RWPE2 (cell line): ENCODE measurements around the gene KPNA4.

Source experiments
- ATAC-seq: fragments of 200-7000 bp; cut with Tn5 transposase; 3 replicates; pipeline ENCODE4 v1.9.1; 2021; ENCODE audit warnings: low read depth
- DNase-seq: peaks from one replicate; pipeline ENCODE4 v3.0.0-alpha.2; 2020; ENCODE audit warnings: low spot score
- H3K27ac ChIP-seq: fragments of 450-650 bp; 2 replicates; pipeline ENCODE4 v1.5.1; 2017; ENCODE audit warnings: mild to moderate bottlenecking; ENCODE audit not compliant: poor library complexity, severe bottlenecking
- H3K27me3 ChIP-seq: fragments of 250-450 bp; sonication (Bioruptor Pico); 2 replicates; pipeline ENCODE4 v1.5.1; 2021; ENCODE audit warnings: mild to moderate bottlenecking, moderate library complexity; ENCODE audit not compliant: insufficient read depth, poor library complexity, severe bottlenecking
- H3K36me3 ChIP-seq: fragments of 250-450 bp; sonication (Bioruptor Pico); 2 replicates; pipeline ENCODE4 v1.5.1; 2020; ENCODE audit warnings: low read depth, mild to moderate bottlenecking, moderate library complexity
- H3K4me1 ChIP-seq: fragments of 250-450 bp; sonication (Bioruptor Pico); 2 replicates; pipeline ENCODE4 v1.5.1; 2021; ENCODE audit warnings: mild to moderate bottlenecking, moderate library complexity; ENCODE audit not compliant: insufficient read depth, poor library complexity, severe bottlenecking
- H3K4me3 ChIP-seq: fragments of 250-450 bp; sonication (Bioruptor Pico); 2 replicates; pipeline ENCODE4 v1.5.1; 2021; ENCODE audit warnings: mild to moderate bottlenecking, moderate library complexity; ENCODE audit not compliant: severe bottlenecking
- H3K9me3 ChIP-seq: fragments of 250-450 bp; sonication (Bioruptor Pico); 2 replicates; pipeline ENCODE4 v1.5.1; 2021; ENCODE audit warnings: mild to moderate bottlenecking, moderate library complexity; ENCODE audit not compliant: severe bottlenecking
- CTCF ChIP-seq: fragments of 450-650 bp; IDR thresholded peaks from one replicate; pipeline ENCODE4 v1.5.1; 2017; ENCODE audit warnings: mild to moderate bottlenecking, moderate library complexity; ENCODE audit not compliant: poor library complexity, severe bottlenecking

KPNA4 gene

GRCh38 chr3:160566499-160566898 is 1.1 kb upstream of the KPNA4 start:
- Histone ChIP-seq H3K4me1 (peaks cover 31% of the 10 kb centered on the region), H3K27me3 (no peaks in the 10 kb centered on the region), H3K9me3 (no peaks in the 10 kb centered on the region), H3K36me3 (peaks cover 25% of the 10 kb centered on the region), H3K4me3 (peak overlapping the region; percentile 51), H3K27ac (peak overlapping the region; percentile 98)
- no peak for TF ChIP-seq CTCF
- ATAC-seq (no peak), DNase-seq (no peak)

- DNase-seq (no peak), ATAC-seq (peak; percentile 52)
- Histone ChIP-seq H3K4me3 (peak overlapping the region; percentile 51), H3K9me3 (no peaks in the 10 kb centered on the region), H3K27me3 (no peaks in the 10 kb centered on the region), H3K36me3 (peaks cover 25% of the 10 kb centered on the region), H3K27ac (peak overlapping the region; percentile 98), H3K4me1 (peaks cover 42% of the 10 kb centered on the region)
- TF ChIP-seq CTCF = no peak
These were observed 376 bp downstream of the KPNA4 start for GRCh38 chr3:160564949-160565441.

GRCh38 chr3:160564258-160564911 is 986 bp downstream of the KPNA4 start:
- H3K4me1 ChIP-seq = peaks cover 42% of the 10 kb centered on the region
- no peaks in the 10 kb centered on the region for H3K27me3 ChIP-seq
- no peak for TF ChIP-seq CTCF
- H3K36me3 ChIP-seq = peaks cover 25% of the 10 kb centered on the region
- DNase-seq = no peak
- H3K27ac ChIP-seq = peak overlapping the region; percentile 98
- H3K9me3 ChIP-seq = no peaks in the 10 kb centered on the region
- H3K4me3 ChIP-seq = peak overlapping the region; percentile 51
- ATAC-seq = no peak

- H3K27me3 ChIP-seq = no peaks in the 10 kb centered on the region
- H3K4me1 ChIP-seq = peaks cover 42% of the 10 kb centered on the region
- no peak for DNase-seq
- no peak for ATAC-seq
- TF ChIP-seq CTCF = no peak
- H3K4me3 ChIP-seq = no peak overlapping the region
- H3K27ac ChIP-seq = no peak overlapping the region
- peaks cover 27% of the 10 kb centered on the region for H3K36me3 ChIP-seq
- H3K9me3 ChIP-seq = no peaks in the 10 kb centered on the region
These were observed 2.4 kb downstream of the KPNA4 start for GRCh38 chr3:160562952-160563351.

GRCh38 chr3:160557571-160557970 is 7.8 kb downstream of the KPNA4 start:
- TF ChIP-seq CTCF = no peak
- H3K36me3 ChIP-seq = peaks cover 23% of the 10 kb centered on the region
- ATAC-seq = no peak
- no peak for DNase-seq
- no peaks in the 10 kb centered on the region for H3K9me3 ChIP-seq
- H3K27ac ChIP-seq = no peak overlapping the region
- no peaks in the 10 kb centered on the region for H3K27me3 ChIP-seq
- peaks cover 19% of the 10 kb centered on the region for H3K4me1 ChIP-seq
- no peak overlapping the region for H3K4me3 ChIP-seq
